GM19455 (cell line): ENCODE data around the gene DENND5A.

ENCODE experiments used
- ATAC-seq: cut with Tn5 transposase; IDR thresholded peaks from one replicate; pipeline ENCODE4 v1.9.1; 2021; ENCODE audit not compliant: unreplicated experiment

The DENND5A gene

GRCh38 chr11:9265211-9266131, at the start of gene DENND5A:
Gene DENND5A (minus strand): TSS chr11:9265350. CDS start chr11:9265069, 281 bp downstream.
- peak; percentile 52 for ATAC-seq

- peak; percentile 92 for ATAC-seq
These were observed 49.3 kb upstream of the DENND5A start, which contains the start of gene TMEM41B for GRCh38 chr11:9314291-9315077. Gene TMEM41B (minus strand): TSS chr11:9314593. CDS start chr11:9314441, 152 bp downstream.

DNA sequence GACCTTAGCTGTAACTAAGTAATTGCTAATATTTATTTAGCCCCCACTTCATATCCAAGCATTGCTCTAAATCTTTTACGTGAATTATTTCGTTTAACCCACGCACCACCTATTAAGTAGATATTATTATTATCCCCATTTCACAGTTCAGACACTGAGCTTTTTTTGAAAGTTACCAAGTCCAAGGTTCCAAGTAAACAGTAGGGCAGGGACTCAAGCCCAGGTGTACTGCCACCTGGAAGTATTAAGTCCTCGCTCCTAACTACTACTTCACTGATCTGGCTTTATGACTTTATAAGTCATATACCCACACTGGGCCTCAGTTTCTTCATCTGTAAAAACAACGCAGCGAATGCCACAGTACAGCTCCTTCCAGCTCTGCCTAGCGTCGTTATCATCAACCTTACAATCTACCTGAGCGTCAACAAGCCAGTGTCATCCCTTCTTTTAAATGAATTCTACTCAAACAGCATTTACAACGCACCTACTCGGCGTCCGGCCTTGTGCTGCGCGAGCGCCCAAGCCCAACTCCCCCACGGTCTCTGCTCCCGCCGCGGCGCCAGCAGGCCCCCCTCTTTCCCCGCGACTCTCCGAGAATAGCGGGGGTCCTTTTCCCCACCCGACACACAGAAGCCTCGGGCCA, 48.6 kb upstream of the DENND5A start:
- peak; percentile 20 for ATAC-seq

GRCh38 chr11:9310485-9311090, 45.4 kb upstream of the DENND5A start:
- no peak for ATAC-seq

DNA sequence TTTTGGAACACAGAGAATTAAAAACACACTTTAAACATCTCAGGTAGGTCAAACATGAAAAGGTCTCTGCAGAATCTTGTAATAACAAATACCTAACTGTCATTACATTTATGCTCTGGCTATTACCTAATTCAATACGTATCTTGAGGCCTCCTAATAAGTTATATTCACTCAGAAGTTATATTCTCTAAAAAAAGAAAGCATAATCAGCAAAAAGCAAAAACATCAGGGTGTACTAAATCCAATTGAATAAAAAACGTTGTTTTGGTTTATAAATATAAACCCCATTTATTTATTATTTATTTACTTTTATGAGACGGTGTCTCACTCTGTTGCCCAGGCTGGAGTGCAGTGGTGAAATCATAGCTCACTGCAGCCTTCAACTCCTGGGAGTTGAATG, 39.0 kb upstream of the DENND5A start:
- ATAC-seq = no peak

GRCh38 chr11:9302448-9302847, 37.3 kb upstream of the DENND5A start:
- ATAC-seq = no peak

DNA sequence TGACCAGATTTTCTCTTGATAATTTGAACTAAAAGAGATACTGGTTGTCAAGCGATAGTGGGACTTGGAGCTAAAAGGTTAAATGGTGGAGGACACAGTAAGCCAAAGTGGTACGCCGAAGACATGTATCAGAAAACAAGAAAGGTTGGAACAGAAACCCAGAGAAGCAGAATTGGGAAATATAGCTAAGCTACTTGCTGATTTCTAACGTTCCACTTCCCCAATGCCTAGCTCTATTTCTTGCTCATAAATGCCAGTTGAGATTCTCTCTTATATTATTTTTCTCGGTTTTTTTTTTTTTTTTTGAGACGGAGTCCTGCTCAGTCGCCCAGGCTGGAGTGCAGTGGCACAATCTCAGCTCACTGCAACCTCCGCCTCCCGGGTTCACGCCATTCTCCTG, 36.6 kb upstream of the DENND5A start:
- no peak for ATAC-seq

GRCh38 chr11:9293646-9294045, 28.5 kb upstream of the DENND5A start:
- no peak for ATAC-seq

- no peak for ATAC-seq
These were observed 20.9 kb upstream of the DENND5A start for GRCh38 chr11:9285850-9286587.

- ATAC-seq = peak; percentile 87
These were observed 15.6 kb upstream of the DENND5A start for GRCh38 chr11:9280655-9281301.

DNA sequence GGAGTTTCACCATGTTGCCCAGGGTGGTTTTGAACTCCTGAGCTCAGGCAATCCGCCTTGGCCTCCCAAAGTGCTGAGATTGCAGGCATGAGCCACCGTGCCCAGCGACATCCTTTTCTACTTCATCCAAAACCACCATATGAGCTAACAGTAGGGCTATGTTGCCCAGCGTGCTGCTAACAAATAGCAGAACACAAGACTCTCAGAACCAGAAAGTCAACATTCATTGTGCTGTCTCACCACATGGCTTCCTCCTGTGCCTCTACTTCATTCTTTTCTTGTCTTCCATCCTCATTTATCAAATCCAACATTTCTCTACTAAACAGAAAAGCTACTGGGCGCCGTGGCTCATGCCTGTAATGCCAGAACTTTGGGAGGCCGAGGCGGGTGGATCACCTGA, 12.0 kb upstream of the DENND5A start:
- no peak for ATAC-seq

DNA sequence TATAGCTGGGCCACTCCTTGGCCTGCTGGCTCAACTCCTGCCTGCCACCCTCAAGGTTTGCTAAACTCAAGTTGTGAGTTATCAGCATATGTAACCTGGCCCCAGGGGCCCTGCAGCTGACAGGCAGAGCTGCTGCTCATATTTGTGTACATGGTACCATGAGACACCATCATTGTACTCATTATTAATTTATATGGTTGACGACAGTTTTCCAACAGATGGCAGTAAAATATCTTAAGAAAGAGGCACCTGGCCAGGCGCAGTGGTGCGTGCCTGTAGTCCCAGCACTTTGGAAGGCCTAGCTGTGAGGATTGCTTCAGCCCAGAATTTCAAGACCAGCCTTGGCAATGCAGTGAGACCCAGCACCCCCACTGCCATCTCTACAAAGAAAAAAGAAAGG, 11.4 kb upstream of the DENND5A start:
- ATAC-seq = no peak

DNA sequence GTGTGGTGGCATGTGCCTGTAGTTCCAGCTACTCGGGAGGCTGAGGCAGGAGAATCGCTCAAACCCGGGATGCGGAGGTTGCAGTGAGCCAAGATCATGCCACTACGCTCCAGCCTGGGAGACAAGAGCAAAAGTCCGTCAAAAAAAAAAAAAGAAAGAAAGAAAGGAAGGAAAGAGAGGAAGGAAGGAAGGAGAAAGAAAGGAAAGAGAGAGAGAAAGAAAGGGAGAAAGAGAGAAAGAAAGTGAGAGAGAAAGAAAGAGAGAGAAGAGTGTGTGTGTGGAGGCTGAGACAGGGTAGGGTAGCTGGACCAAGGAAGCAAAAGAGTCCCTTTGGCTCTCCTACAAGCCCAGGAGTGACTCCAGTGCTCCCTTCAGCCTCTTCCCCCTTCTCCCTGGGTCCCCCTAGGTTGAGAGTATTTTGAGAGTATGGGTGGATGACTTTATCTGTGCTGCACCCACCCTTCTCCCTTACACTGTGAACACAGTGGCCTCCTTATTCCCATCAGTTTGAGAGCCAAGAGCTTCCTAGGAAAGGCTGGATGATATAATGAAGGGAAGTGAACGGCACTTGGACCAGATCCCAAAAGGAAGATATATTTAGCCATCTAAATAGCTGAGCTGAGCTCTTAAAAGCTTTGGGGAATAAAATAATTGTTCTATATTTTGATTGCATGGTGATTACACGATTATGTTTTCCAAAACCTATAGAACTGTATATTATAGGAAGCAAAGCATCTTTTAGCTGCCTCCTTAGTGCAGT, 9.5 kb upstream of the DENND5A start:
- ATAC-seq = no peak

DNA sequence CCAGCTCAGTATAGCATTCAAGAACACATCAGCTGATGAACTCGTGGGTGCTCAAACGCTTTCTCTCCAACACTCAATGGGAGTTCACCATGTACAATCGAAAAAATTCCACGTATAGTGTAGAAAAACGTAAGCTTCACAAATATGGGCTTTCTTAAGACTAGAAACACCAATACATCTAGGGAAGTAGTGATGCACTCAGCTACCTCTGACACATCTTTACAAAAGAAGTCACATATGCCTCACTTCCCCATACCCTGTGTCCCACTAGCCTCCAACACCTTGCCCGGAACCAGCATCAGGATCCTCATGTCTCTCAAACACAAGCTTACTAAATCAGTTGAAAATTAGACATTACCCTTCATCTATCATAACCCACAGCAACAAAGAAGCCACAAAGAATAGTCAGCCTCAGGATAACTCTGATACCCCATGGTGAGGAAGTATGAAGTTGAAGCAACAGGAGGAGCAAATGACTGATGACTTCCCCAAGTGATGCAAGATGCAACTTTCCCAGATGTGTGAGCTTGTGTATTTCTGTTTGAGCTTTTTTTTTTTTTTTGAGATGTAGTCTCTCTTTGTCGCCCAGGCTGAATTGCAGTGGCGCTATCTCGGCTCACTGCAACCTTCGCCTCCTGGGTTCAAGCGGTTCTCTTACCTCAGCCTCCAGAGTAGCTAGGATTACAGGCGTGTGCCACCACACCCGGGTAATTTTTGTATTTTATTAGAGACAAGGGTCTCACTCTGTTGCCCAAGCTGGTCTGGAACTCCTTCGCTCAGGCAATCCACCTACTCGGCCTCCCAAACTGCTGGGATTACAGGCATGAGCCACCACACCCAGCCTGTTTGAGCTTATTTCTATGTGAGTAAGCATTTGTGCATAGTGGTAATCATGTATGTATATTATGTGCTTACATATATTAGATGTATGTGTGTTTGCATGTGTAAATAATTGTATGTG, 8.5 kb upstream of the DENND5A start:
- no peak for ATAC-seq

GRCh38 chr11:9269492-9270013, 4.4 kb upstream of the DENND5A start:
- no peak for ATAC-seq

GRCh38 chr11:9267680-9268079, 2.5 kb upstream of the DENND5A start:
- no peak for ATAC-seq

- no peak for ATAC-seq
These were observed 1.8 kb upstream of the DENND5A start for GRCh38 chr11:9266926-9267325.
